Fibroblast of the conjunctiva (primary cell): ENCODE measurements around the gene ALDH3B2.

Experiments used
- DNase-seq: peaks from one replicate; pipeline ENCODE4 v3.0.0-alpha.2; 2010; ENCODE audit warnings: low read depth

ALDH3B2 gene

DNA sequence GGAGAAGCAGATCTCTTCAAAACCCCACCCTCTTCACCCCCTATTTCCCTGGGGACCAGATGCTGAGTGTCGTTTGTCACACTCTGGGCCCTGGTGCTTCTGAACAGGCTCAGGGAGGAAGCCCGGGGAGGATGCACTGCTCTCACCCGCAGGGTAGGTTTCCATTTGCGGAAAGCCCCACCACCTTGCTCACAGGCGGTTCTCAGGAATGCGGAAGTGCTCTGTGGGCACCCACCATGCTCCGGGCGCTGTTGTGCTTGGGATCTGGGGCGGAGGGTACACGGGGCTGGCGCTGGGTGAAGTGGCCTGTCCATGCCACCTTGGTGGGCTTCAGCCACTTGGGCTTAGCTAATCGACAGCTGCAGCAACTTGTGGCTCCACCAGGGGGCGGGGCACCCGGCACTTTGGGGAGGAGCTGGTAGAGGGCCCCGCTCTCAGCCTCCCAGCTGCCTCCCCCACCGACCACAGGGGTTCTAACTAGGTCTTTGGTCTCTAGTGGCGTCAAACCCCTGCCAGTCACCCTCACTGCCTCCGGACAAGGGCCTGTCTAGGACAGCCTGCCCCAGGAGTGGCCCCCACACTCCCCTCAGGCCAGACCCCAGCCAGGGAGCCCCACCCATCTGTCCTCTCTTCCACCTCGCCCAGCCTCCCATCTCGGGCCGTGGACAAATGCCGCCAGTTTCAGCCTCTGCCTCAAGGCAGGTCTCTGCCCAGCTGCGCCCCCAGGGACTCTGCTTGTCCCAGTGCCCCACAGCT is 60.3 kb downstream of the ALDH3B2 start:
- no peak for DNase-seq

DNA sequence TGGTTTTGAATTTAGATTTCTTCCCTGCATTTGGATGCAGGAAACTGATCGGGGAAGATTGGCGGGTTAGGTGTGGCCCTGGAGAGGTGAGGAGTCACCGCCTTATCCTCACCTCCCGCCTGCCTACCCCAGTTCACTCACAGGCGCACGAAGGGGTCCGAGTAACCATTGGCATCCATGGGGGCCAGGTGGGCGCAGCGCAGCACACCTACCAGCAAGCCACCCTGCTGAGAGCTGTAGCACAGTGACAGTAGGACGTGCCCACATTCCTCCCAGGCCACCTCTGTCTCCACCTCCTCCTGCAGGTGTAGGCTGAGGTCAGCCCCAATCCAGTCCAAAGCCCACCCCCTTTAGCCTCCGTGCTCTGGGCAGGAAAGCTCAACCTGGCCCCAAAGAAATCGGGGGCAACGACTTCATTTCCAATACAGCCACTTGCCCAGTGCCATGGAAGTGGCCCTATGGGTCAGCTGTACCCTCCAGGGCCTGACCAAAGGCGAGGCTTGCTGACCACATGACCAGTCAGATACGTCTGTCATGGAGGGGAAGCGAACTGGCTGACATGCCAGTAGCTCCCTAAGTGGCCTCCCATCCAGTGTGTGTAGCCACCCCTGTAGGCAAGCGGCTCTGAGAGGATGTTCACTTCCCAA is 61.0 kb downstream of the ALDH3B2 start:
- no peak for DNase-seq

DNA sequence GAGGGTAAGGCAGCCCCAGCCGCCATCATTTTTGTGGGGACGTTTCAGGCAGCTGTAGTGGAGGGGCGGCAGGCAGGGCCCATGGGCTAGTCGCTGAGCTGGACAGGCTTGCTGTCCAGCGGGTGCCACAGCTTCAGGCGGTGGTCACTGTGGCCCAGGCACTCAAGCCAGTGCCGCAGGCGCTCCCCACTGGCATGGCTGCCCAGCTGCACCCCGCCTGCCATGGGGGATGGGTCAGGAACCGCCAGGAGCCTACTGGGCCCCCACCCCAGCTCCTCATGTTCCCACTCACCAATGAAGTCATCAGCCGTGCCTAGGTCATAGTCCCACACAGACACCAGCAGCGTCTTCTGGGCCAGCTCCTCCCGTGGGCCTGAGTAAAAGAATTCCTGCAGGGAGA is 61.7 kb downstream of the ALDH3B2 start:
- DNase-seq: no peak
